Left lung (tissue), 10 donors: Measurements from ENCODE around the gene SRPK3. TPM values are rescaled to one million over a fixed set of nuclear protein-coding genes. Genes with fewer than 3 reads are reported as not detected.

Source experiments
- ATAC-seq: fragments of 200-7000 bp; cut with Tn5 transposase; one replicate; pipeline ENCODE4 v1.9.1; 2020; ENCODE audit warnings: moderate library complexity
- DNase-seq, 4 donors: peaks; one replicate each; pipeline ENCODE4 v3.0.0-alpha.2; 2013 to 2020
- H3K27ac ChIP-seq, 2 donors: fragments of 200-600 bp; sonication (generic) in 1 of 2; one replicate each; pipeline versions ENCODE4 v1.5.0 to v1.8.0; 2020 to 2021
- H3K27me3 ChIP-seq, 2 donors: fragments of 200-600 bp; sonication (generic) in 1 of 2; one replicate each; pipeline versions ENCODE4 v1.5.0 to v1.8.0; 2020 to 2021
- H3K36me3 ChIP-seq, 2 donors: fragments of 200-600 bp; sonication (generic) in 1 of 2; one replicate each; pipeline versions ENCODE4 v1.5.0 to v1.8.0; 2020 to 2021
- H3K4me1 ChIP-seq, 2 donors: fragments of 200-600 bp; one replicate each; pipeline ENCODE4 v1.8.0; 2021
- H3K4me3 ChIP-seq, 2 donors: fragments of 200-600 bp; sonication (generic) in 1 of 2; one replicate each; pipeline versions ENCODE4 v1.5.0 to v1.8.0; 2020 to 2021; ENCODE audit warnings: mild to moderate bottlenecking in 1 of 2
- H3K9me3 ChIP-seq, 2 donors: fragments of 200-600 bp; sonication (generic) in 1 of 2; one replicate each; pipeline versions ENCODE4 v1.5.0 to v1.8.0; 2020 to 2021
- intact Hi-C, 2 donors: fragments of 100-400 bp; cut with DNase I; formaldehyde crosslinking; loops; one replicate each; pipeline versions ENCODE4 v1.11.2 to v1.14.2; 2022
- polyA plus RNA-seq, 6 donors: library from polyadenylated mRNA; unstranded; fragments of 120-200 nt; gene quantifications; one replicate each; pipeline ENCODE4 v1.2.1, GENCODE V29; 2013; ENCODE audit not compliant: insufficient read length in 6 of 6
- total RNA-seq, 2 donors: library from RNA; stranded (reverse); fragmentation: NEBNext Ultra II Directional; extraction: Animal tissue kit (Norgen Biotek cat#: 25700); gene quantifications; one replicate each; pipeline ENCODE4 v1.2.1, GENCODE V29; 2021
- TF ChIP-seq, protein P1 (sequence below), 2 donors: fragments of 200-600 bp; sonication (generic) in 1 of 2; IDR thresholded peaks; one replicate each; pipeline versions ENCODE4 v1.5.0 to v1.8.0; 2021; ENCODE audit warnings: antibody characterized with exemption in 2 of 2
- donor health status: DM: no; HTN: yes; CAD: no.
- donor health status: DM: no; HTN: no; CAD: no.

The SRPK3 gene
- total and polyA plus RNA-seq, 8 donors, result 0.55 to 1.7 (median 0.88) TPM

DNA sequence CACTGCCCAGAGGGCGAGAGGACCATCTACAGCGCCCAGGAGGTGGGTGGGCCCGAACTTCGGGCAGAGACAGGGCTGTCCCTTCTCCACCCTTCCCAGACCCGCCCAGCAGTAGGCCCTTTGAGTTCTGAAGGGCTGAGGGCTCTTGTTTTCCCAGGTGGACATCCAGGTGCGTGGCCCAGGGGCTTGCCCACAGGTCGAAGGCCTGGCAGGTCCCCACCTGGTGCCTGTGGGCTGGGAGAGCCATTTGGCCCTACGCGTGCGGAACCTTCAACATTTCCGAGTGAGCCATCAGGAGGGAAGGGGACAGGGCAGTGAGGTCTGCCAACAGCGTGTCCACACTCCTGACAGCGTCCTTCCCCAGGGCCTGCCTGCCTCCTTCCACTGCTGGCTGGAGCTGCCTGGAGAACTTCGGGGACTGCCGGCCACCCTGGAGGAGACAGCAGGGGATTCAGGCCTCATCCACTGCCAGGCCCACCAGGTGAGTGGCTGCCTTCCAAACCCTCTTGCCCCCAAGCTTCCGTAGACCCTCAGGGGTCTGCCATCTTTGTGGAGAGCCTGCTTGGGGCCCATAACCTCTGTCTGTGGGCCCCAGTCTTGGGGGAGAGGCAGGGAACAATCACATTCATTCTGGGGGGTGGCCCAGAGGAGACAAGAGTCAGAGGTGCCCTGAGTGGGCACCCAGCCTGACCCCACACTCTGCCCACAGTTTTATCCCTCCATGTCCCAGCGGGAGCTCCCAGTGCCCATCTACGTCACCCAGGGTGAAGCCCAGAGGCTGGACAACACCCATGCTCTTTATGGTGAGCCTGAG lies 10.0 kb upstream of the SRPK3 start:
- Histone ChIP-seq H3K27me3 (no peaks in the 10 kb centered on the region), H3K36me3 (no peaks in the 10 kb centered on the region), H3K4me1 (no peaks in the 10 kb centered on the region), H3K9me3 (no peaks in the 10 kb centered on the region), H3K4me3 (no peak overlapping the region), H3K27ac (no peak overlapping the region)
- intact Hi-C loops, result no loop called here
- peak in 1 of 4 donors; percentile 34 for DNase-seq
- no peak for ATAC-seq
- TF ChIP-seq, protein P1, sequence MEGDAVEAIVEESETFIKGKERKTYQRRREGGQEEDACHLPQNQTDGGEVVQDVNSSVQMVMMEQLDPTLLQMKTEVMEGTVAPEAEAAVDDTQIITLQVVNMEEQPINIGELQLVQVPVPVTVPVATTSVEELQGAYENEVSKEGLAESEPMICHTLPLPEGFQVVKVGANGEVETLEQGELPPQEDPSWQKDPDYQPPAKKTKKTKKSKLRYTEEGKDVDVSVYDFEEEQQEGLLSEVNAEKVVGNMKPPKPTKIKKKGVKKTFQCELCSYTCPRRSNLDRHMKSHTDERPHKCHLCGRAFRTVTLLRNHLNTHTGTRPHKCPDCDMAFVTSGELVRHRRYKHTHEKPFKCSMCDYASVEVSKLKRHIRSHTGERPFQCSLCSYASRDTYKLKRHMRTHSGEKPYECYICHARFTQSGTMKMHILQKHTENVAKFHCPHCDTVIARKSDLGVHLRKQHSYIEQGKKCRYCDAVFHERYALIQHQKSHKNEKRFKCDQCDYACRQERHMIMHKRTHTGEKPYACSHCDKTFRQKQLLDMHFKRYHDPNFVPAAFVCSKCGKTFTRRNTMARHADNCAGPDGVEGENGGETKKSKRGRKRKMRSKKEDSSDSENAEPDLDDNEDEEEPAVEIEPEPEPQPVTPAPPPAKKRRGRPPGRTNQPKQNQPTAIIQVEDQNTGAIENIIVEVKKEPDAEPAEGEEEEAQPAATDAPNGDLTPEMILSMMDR (IDR thresholded peaks at IDR 0.05), result no peak

DNA sequence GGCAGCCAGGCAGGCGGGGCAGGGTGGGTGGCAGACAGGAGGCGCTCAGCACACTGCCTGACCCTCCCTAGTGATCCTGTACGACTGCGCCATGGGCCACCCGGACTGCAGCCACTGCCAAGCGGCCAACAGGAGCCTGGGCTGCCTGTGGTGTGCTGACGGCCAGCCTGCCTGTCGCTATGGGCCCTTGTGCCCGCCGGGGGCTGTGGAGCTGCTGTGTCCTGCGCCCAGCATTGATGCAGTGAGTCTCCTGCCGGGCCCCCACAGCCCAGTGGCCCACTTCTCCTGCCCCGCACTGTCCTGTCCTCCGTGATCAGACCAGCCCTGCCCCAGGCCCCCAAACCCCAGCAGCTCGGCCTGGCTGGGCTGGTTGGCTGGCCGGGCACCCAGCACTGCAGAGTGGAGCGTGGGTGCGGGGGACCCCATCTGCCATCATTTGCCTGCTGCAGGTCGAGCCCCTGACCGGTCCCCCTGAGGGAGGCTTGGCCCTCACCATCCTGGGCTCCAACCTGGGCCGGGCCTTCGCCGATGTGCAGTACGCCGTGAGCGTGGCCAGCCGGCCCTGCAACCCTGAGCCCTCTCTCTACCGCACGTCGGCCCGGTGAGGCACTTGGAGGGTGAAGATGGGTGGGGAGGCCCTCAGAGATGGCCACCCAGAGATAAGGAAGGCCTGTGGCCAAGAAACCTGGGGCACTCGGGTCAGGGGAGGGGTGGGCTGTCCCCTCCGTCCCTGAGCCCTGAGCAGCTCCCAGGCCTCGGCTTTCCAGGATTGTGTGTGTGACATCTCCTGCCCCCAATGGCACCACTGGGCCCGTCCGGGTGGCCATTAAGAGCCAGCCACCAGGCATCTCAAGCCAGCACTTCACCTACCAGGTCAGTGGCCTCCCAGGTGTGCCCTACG lies 9.2 kb upstream of the SRPK3 start:
- ATAC-seq, result no peak

DNA sequence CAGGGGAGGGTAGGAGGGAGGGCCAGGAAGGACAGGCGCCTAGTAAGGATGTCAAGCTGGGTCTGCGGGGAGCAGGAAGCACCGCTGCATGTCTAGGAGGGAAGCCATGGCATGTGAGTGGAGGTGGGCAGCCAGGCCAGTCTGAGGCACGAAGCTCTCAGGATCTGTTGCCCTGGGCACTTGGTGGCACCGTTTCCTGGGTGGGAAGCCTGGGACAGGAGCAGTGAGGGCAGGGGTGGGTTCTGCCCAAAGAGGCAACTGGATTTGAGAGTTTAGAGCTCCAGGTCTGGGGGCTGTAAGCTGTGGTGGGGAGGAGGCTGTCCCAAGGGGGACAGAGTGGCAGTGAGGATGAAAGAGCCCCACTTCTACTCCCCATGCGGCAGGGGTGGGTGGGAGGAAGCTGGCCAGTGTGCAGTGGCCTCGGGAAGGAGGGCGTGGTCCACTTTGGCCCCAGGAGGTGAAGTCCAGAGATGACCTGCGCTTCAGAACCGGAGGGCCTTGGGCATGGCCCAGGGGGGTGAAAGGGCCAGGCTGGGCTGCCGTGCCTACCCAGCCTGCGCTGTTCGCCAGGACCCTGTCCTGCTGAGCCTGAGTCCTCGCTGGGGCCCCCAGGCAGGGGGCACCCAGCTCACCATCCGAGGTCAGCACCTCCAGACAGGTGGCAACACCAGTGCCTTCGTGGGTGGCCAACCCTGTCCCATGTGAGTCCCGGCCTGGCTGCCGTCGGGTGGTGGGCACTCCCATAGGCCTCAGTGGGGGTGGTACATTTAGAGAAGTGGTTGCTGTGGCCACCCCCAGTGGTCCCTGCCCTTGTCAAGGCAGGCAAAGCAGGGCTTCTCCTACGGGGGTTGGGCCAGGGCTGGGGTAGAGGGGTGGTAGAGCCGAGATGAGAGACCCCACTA lies 8.3 kb upstream of the SRPK3 start:
- intact Hi-C loops, result no loop called here
- peaks cover 0 to 2% of the 10 kb centered on the region in 2 donors for H3K27me3 ChIP-seq
- ATAC-seq (no peak), DNase-seq (peak in 1 of 4 donors; percentile 28)
- no peaks in the 10 kb centered on the region for H3K36me3 ChIP-seq
- H3K9me3 ChIP-seq, result no peaks in the 10 kb centered on the region
- TF ChIP-seq, protein P1 (IDR thresholded peaks at IDR 0.05), result no peak
- H3K4me1 ChIP-seq, result no peaks in the 10 kb centered on the region
- H3K27ac ChIP-seq, result no peak overlapping the region
- H3K4me3 ChIP-seq, result no peak overlapping the region

More for the DNA sequence above, 9.2 kb upstream of the SRPK3 start:
- TF ChIP-seq, protein P1 (IDR thresholded peaks at IDR 0.05), result no peak
- Histone ChIP-seq H3K9me3 (no peaks in the 10 kb centered on the region), H3K27ac (no peak overlapping the region), H3K4me1 (no peaks in the 10 kb centered on the region), H3K36me3 (no peaks in the 10 kb centered on the region), H3K4me3 (no peak overlapping the region), H3K27me3 (no peaks in the 10 kb centered on the region)
- intact Hi-C loops, result no loop called here
- peak in 1 of 4 donors; percentile 63 for DNase-seq

DNA sequence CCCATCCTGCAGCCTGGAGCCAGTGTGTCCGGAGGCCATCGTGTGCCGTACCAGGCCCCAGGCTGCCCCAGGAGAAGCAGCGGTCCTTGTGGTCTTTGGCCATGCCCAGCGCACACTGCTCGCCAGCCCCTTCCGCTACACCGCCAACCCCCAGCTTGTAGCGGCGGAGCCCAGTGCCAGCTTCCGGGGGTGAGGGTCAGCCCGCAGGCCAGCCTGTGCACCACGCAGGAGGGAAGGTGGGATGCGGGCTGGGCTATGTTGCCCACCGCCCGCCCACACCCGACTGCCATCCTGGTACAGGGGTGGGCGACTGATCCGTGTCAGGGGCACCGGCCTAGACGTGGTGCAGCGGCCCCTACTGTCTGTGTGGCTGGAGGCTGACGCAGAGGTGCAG lies 7.6 kb upstream of the SRPK3 start:
- no peak for ATAC-seq
- H3K27ac ChIP-seq, result no peak overlapping the region
- intact Hi-C loops, result no loop called here
- no peaks in the 10 kb centered on the region for H3K4me1 ChIP-seq
- no peak overlapping the region for H3K4me3 ChIP-seq
- TF ChIP-seq, protein P1 (IDR thresholded peaks at IDR 0.05), result no peak
- peak in 1 of 4 donors; percentile 24 for DNase-seq
- H3K36me3 ChIP-seq, result no peaks in the 10 kb centered on the region
- peaks cover 0 to 5% of the 10 kb centered on the region in 2 donors for H3K27me3 ChIP-seq
- H3K9me3 ChIP-seq, result no peaks in the 10 kb centered on the region
